GM12864 (cell line): Measurements from ENCODE around the gene NLGN1.
"Not testable (repeated sequence)": the region's sequence is repeated elsewhere in the genome, so short reads cannot be mapped to it uniquely, and the experiment has no call there.

Experiments used
- DNase-seq: peaks from one replicate; pipeline ENCODE4 v3.0.0-alpha.2; 2011; ENCODE audit warnings: low read depth
- H3K4me3 ChIP-seq: 2 replicates; pipeline ENCODE4 v1.5.1; 2011; ENCODE audit warnings: mild to moderate bottlenecking, low read depth, low read length, control low read depth
- CTCF ChIP-seq: IDR thresholded peaks from 2 replicates; pipeline ENCODE4 v1.5.1; 2011; ENCODE audit warnings: low read depth, mild to moderate bottlenecking, moderate library complexity, low read length, control low read depth, inconsistent platforms; ENCODE audit errors: missing control alignments

Gene NLGN1

GRCh38 chr3:174202561-174202960, 805.0 kb downstream of the NLGN1 start:
- no peak for TF ChIP-seq CTCF
- no peak overlapping the region for H3K4me3 ChIP-seq
- no peak for DNase-seq

GRCh38 chr3:174204765-174205164, 807.2 kb downstream of the NLGN1 start:
- no peak overlapping the region for H3K4me3 ChIP-seq
- TF ChIP-seq CTCF: no peak
- no peak for DNase-seq

GRCh38 chr3:174206607-174207192, 809.2 kb downstream of the NLGN1 start:
- no peak for DNase-seq
- TF ChIP-seq CTCF: no peak
- H3K4me3 ChIP-seq: no peak overlapping the region

GRCh38 chr3:174208161-174208560, 810.6 kb downstream of the NLGN1 start:
- TF ChIP-seq CTCF: no peak
- no peak for DNase-seq
- H3K4me3 ChIP-seq: no peak overlapping the region

- not testable (repeated sequence) for DNase-seq, H3K4me3 ChIP-seq
Observed at GRCh38 chr3:174211896-174212295, 814.4 kb downstream of the NLGN1 start.

GRCh38 chr3:174215456-174215855, 817.9 kb downstream of the NLGN1 start:
- H3K4me3 ChIP-seq: no peak overlapping the region
- DNase-seq: no peak
- TF ChIP-seq CTCF: no peak

GRCh38 chr3:174216019-174216418, 818.5 kb downstream of the NLGN1 start:
- H3K4me3 ChIP-seq: no peak overlapping the region
- no peak for DNase-seq
- TF ChIP-seq CTCF: no peak
